Thyroid gland (tissue), 4 donors: ENCODE measurements around the gene KIF18B.

Experiments used
- CTCF ChIP-seq, 6 experiments: fragments of 200-600 bp in 3 of 6; fragments of 450-650 bp in 3 of 6; sonication (generic) in 3 of 6; IDR thresholded peaks; one replicate each; pipeline ENCODE4 v1.5.1; 2016 to 2019; ENCODE audit warnings: antibody characterized with exemption in 6 of 6, mild to moderate bottlenecking in 2 of 6, inconsistent platforms in 1 of 6, moderate library complexity in 1 of 6
- POLR2A ChIP-seq, 2 donors: fragments of 450-650 bp; IDR thresholded peaks; one replicate each; pipeline ENCODE4 v1.6.1; 2017; ENCODE audit warnings: antibody characterized with exemption in 2 of 2, mild to moderate bottlenecking in 2 of 2, moderate library complexity in 1 of 2

- no peak for TF ChIP-seq CTCF (IDR thresholded peaks at IDR 0.05)
- no peak for TF ChIP-seq POLR2A (IDR thresholded peaks at IDR 0.05)
Measured at GRCh38 chr17:44877121-44877520, 70.5 kb downstream of the KIF18B start.
